Activated T-helper 2 cell treated with anti-CD3 and anti-CD28 coated beads, Interferon-gamma antibody, Interleukin-2, Interleukin-4, amounts not matched to agents 10 μg/mL and 5 μg/mL and 100 μg/mL, durations not matched to agents 14 hours and 24 hours and 36 hours (primary cell): Measurements from ENCODE around the gene SQOR. TPM values are rescaled to one million over a fixed set of nuclear protein-coding genes. Genes with fewer than 3 reads are reported as not detected.

Source experiments
- DNase-seq: peaks from one replicate; pipeline ENCODE4 v3.0.0; 2021; ENCODE audit warnings: low spot score
- H3K27ac Mint-ChIP-seq: one replicate; pipeline ENCODE4 v1.8.0; 2021; ENCODE audit warnings: mixed read lengths
- H3K27me3 Mint-ChIP-seq: one replicate; pipeline ENCODE4 v1.8.0; 2021; ENCODE audit warnings: low read depth, mixed read lengths
- H3K36me3 Mint-ChIP-seq: one replicate; pipeline ENCODE4 v1.8.0; 2021; ENCODE audit warnings: low read depth, mixed read lengths
- H3K4me1 Mint-ChIP-seq: one replicate; pipeline ENCODE4 v1.8.0; 2021; ENCODE audit warnings: low read depth, mixed read lengths
- H3K4me3 Mint-ChIP-seq: one replicate; pipeline ENCODE4 v1.8.0; 2021; ENCODE audit warnings: low read depth, mild to moderate bottlenecking, moderate library complexity, mixed read lengths
- H3K9me3 Mint-ChIP-seq: one replicate; pipeline ENCODE4 v1.8.0; 2021; ENCODE audit warnings: mixed read lengths
- intact Hi-C: fragments of 100-400 bp; cut with micrococcal nuclease; formaldehyde crosslinking; loops from one replicate; pipeline ENCODE4 v1.15.1; 2023
- total RNA-seq: library from RNA; stranded (reverse); gene quantifications from 2 replicates; pipeline ENCODE4 v1.2.3, GENCODE V29; 2022

SQOR gene
- total RNA-seq, 1 donor from 2014 or later: 115 TPM

GRCh38 chr15:45670091-45670490 is 35.3 kb downstream of the SQOR start:
- no peak overlapping the region for H3K27ac Mint-ChIP-seq
- no peak overlapping the region for H3K4me3 Mint-ChIP-seq
- no peaks in the 10 kb centered on the region for H3K27me3 Mint-ChIP-seq
- intact Hi-C loops: no loop called here
- H3K4me1 Mint-ChIP-seq: peaks cover 11% of the 10 kb centered on the region
- H3K9me3 Mint-ChIP-seq: no peaks in the 10 kb centered on the region
- no peak for DNase-seq
- H3K36me3 Mint-ChIP-seq: peaks cover 65% of the 10 kb centered on the region

GRCh38 chr15:45670511-45670910 is 35.7 kb downstream of the SQOR start:
- intact Hi-C loops: no loop called here
- Mint-ChIP-seq H3K9me3 (no peaks in the 10 kb centered on the region), H3K27me3 (no peaks in the 10 kb centered on the region), H3K4me3 (no peak overlapping the region), H3K4me1 (peaks cover 11% of the 10 kb centered on the region), H3K36me3 (peaks cover 62% of the 10 kb centered on the region), H3K27ac (no peak overlapping the region)
- DNase-seq: no peak

GRCh38 chr15:45674677-45675076 is 39.8 kb downstream of the SQOR start:
- H3K36me3 Mint-ChIP-seq: peaks cover 74% of the 10 kb centered on the region
- no peaks in the 10 kb centered on the region for H3K27me3 Mint-ChIP-seq
- H3K4me3 Mint-ChIP-seq: no peak overlapping the region
- intact Hi-C loops: no loop called here
- H3K4me1 Mint-ChIP-seq: no peaks in the 10 kb centered on the region
- no peak overlapping the region for H3K27ac Mint-ChIP-seq
- no peak for DNase-seq
- no peaks in the 10 kb centered on the region for H3K9me3 Mint-ChIP-seq

- DNase-seq: no peak
- intact Hi-C loops: no loop called here
- H3K9me3 Mint-ChIP-seq: no peaks in the 10 kb centered on the region
- no peaks in the 10 kb centered on the region for H3K4me1 Mint-ChIP-seq
- no peak overlapping the region for H3K4me3 Mint-ChIP-seq
- no peaks in the 10 kb centered on the region for H3K27me3 Mint-ChIP-seq
- no peak overlapping the region for H3K27ac Mint-ChIP-seq
- peaks cover 71% of the 10 kb centered on the region for H3K36me3 Mint-ChIP-seq
Observed at GRCh38 chr15:45677797-45678196, 43.0 kb downstream of the SQOR start.

- peaks cover 73% of the 10 kb centered on the region for H3K36me3 Mint-ChIP-seq
- no peak overlapping the region for H3K4me3 Mint-ChIP-seq
Observed at GRCh38 chr15:45678459-45679178, 43.8 kb downstream of the SQOR start.

GRCh38 chr15:45684533-45684932 is 49.7 kb downstream of the SQOR start:
- Mint-ChIP-seq H3K4me1 (peaks cover 2% of the 10 kb centered on the region), H3K9me3 (no peaks in the 10 kb centered on the region), H3K27me3 (no peaks in the 10 kb centered on the region), H3K4me3 (no peak overlapping the region), H3K27ac (no peak overlapping the region), H3K36me3 (peaks cover 71% of the 10 kb centered on the region)
- intact Hi-C loops: no loop called here
- DNase-seq: no peak

More at GRCh38 chr15:45678459-45679178, 43.8 kb downstream of the SQOR start:
- Mint-ChIP-seq H3K4me1 (no peaks in the 10 kb centered on the region), H3K27ac (no peak overlapping the region), H3K27me3 (no peaks in the 10 kb centered on the region), H3K9me3 (no peaks in the 10 kb centered on the region)
- intact Hi-C loops: no loop called here
- no peak for DNase-seq

- Mint-ChIP-seq H3K27ac (no peak overlapping the region), H3K4me3 (no peak overlapping the region), H3K4me1 (no peaks in the 10 kb centered on the region), H3K27me3 (no peaks in the 10 kb centered on the region), H3K9me3 (no peaks in the 10 kb centered on the region), H3K36me3 (peaks cover 64% of the 10 kb centered on the region)
- no peak for DNase-seq
- intact Hi-C loops: no loop called here
Observed at GRCh38 chr15:45689616-45690015, 54.8 kb downstream of the SQOR start.

GRCh38 chr15:45690581-45691260 is 55.9 kb downstream of the SQOR start:
- Mint-ChIP-seq H3K4me3 (no peak overlapping the region), H3K27me3 (no peaks in the 10 kb centered on the region), H3K36me3 (peaks cover 55% of the 10 kb centered on the region), H3K27ac (no peak overlapping the region), H3K4me1 (no peaks in the 10 kb centered on the region), H3K9me3 (no peaks in the 10 kb centered on the region)
- intact Hi-C loops: no loop called here
- DNase-seq: no peak

GRCh38 chr15:45701108-45701507 is 66.3 kb downstream of the SQOR start:
- Mint-ChIP-seq H3K36me3 (no peaks in the 10 kb centered on the region), H3K9me3 (no peaks in the 10 kb centered on the region), H3K27me3 (peaks cover 17% of the 10 kb centered on the region), H3K27ac (no peak overlapping the region), H3K4me3 (no peak overlapping the region), H3K4me1 (peaks cover 14% of the 10 kb centered on the region)
- no peak for DNase-seq
- intact Hi-C loops: no loop called here

- Mint-ChIP-seq H3K4me3 (no peak overlapping the region), H3K27me3 (peaks cover 17% of the 10 kb centered on the region), H3K27ac (no peak overlapping the region), H3K4me1 (peaks cover 14% of the 10 kb centered on the region), H3K36me3 (no peaks in the 10 kb centered on the region), H3K9me3 (no peaks in the 10 kb centered on the region)
- intact Hi-C loops: no loop called here
- no peak for DNase-seq
Observed at GRCh38 chr15:45702041-45702440, 67.2 kb downstream of the SQOR start.

GRCh38 chr15:45703670-45704328 is 69.0 kb downstream of the SQOR start:
- Mint-ChIP-seq H3K27ac (no peak overlapping the region), H3K4me3 (peak overlapping the region; percentile 79), H3K9me3 (no peaks in the 10 kb centered on the region), H3K36me3 (no peaks in the 10 kb centered on the region), H3K4me1 (peaks cover 14% of the 10 kb centered on the region), H3K27me3 (peaks cover 17% of the 10 kb centered on the region)
- no peak for DNase-seq
- intact Hi-C loops: no loop called here

GRCh38 chr15:45704329-45705249 is 69.8 kb downstream of the SQOR start:
- intact Hi-C loops: loop anchor here (5.0 kb wide), 1 partner anchor 88 kb away; no protein-coding TSS in a partner anchor
- Mint-ChIP-seq H3K9me3 (no peaks in the 10 kb centered on the region), H3K4me3 (peak overlapping the region; percentile 83), H3K36me3 (no peaks in the 10 kb centered on the region), H3K27ac (no peak overlapping the region), H3K27me3 (peaks cover 17% of the 10 kb centered on the region), H3K4me1 (peaks cover 14% of the 10 kb centered on the region)
- DNase-seq: no peak
